A673 (cell line): ENCODE measurements around the gene FMR1.

ENCODE experiments used
- CTCF ChIP-seq: fragments of 300-800, 200-600 bp; sonication (generic); conservative IDR thresholded peaks from 2 replicates; pipeline ENCODE4 v1.5.1; 2017; ENCODE audit warnings: low read depth, mild to moderate bottlenecking, antibody characterized with exemption, low read length, moderate library complexity, mixed read lengths
- EZH2 ChIP-seq: fragments of 200-600 bp; sonication (generic); IDR thresholded peaks from 2 replicates; pipeline ENCODE4 v1.6.1; 2017; ENCODE audit warnings: borderline replicate concordance, low read depth, mild to moderate bottlenecking, mixed read lengths, antibody characterized with exemption, low read length; ENCODE audit not compliant: poor library complexity, severe bottlenecking

- TF ChIP-seq CTCF (no peak), EZH2 (no peak)
These were observed 38.6 kb downstream of the FMR1 start for GRCh38 chrX:147950352-147950751.
